Effector memory CD4-positive, alpha-beta T cell (primary cell): ENCODE measurements around the gene ADAD2.
"Not testable (repeated sequence)": the region's sequence is repeated elsewhere in the genome, so short reads cannot be mapped to it uniquely, and the experiment has no call there.

Experiments used
- DNase-seq, 3 donors: peaks; one replicate each; pipeline ENCODE4 v3.0.0-alpha.2; 2020
- H3K27ac ChIP-seq: 2 replicates; pipeline ENCODE4 v1.7.0; 2013; ENCODE audit warnings: mild to moderate bottlenecking, low read length, moderate library complexity; ENCODE audit not compliant: insufficient read depth, poor library complexity, severe bottlenecking
- H3K27me3 ChIP-seq: replicated peaks from 2 replicates; pipeline ENCODE4 v1.7.0; 2013; ENCODE audit warnings: mild to moderate bottlenecking, low read length; ENCODE audit not compliant: insufficient read depth, control insufficient read depth, poor library complexity, severe bottlenecking
- H3K36me3 ChIP-seq: 2 replicates; pipeline ENCODE4 v1.7.0; 2013; ENCODE audit warnings: mild to moderate bottlenecking, low read length, moderate library complexity; ENCODE audit not compliant: control insufficient read depth, insufficient read depth
- H3K4me1 ChIP-seq: 2 replicates; pipeline ENCODE4 v1.7.0; 2013; ENCODE audit warnings: low read length, mild to moderate bottlenecking; ENCODE audit not compliant: control insufficient read depth, insufficient read depth, poor library complexity, severe bottlenecking
- H3K4me3 ChIP-seq: 2 replicates; pipeline ENCODE4 v1.7.0; 2013; ENCODE audit warnings: low read length, low read depth, mild to moderate bottlenecking; ENCODE audit not compliant: insufficient read depth, poor library complexity, severe bottlenecking
- H3K9me3 ChIP-seq: 2 replicates; pipeline ENCODE4 v1.7.0; 2013; ENCODE audit warnings: mild to moderate bottlenecking, low read length, moderate library complexity; ENCODE audit not compliant: control insufficient read depth

ADAD2 gene

GRCh38 chr16:84195201-84196093 lies 4.5 kb downstream of the ADAD2 start:
- Histone ChIP-seq H3K36me3 (no peaks in the 10 kb centered on the region), H3K4me3 (no peak overlapping the region), H3K27ac (no peak overlapping the region), H3K4me1 (peaks cover 3% of the 10 kb centered on the region), H3K27me3 (no peaks in the 10 kb centered on the region), H3K9me3 (no peaks in the 10 kb centered on the region)
- DNase-seq = no peak

- peaks cover 3% of the 10 kb centered on the region for H3K4me1 ChIP-seq
- no peak overlapping the region for H3K4me3 ChIP-seq
- H3K36me3 ChIP-seq = no peaks in the 10 kb centered on the region
- H3K27me3 ChIP-seq = no peaks in the 10 kb centered on the region
- no peaks in the 10 kb centered on the region for H3K9me3 ChIP-seq
- DNase-seq = no peak
- H3K27ac ChIP-seq = no peak overlapping the region
Observed at GRCh38 chr16:84196101-84196500, 5.1 kb downstream of the ADAD2 start.

DNA sequence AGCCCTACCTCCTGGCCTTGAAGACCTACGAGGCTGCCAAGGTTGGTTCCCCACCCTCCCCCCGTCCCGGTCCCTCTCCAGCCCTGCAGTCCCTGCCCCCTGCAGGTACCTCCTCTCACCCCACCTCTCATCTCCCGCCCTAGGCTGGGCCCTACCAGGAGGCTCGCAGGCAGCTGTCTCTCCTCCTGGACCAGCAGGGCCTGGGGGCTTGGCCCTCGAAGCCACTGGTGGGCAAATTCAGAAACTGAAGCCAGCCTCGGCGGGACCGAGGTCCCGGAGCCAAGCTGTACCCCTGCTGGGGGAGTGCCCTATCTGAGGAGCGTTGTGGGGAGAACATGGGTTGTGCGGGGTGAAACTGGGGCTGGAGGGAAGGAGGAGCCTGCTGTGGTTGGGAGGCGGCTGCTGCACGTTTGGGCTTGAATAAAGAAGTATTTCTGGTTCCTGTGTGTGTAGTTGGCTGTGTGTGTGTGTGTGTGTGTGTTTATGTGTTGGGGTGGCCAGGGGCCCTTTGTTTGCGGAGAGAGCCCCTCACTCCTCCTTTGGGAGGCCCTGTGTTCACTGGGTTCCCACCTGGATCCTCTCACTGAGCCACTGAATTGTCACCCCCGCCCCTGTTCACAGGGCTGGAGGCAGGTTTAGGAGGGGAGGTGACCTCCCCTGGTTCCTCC lies 5.9 kb downstream of the ADAD2 start:
- Histone ChIP-seq H3K27me3 (no peaks in the 10 kb centered on the region), H3K4me3 (no peak overlapping the region), H3K4me1 (peaks cover 3% of the 10 kb centered on the region), H3K9me3 (no peaks in the 10 kb centered on the region), H3K36me3 (no peaks in the 10 kb centered on the region), H3K27ac (no peak overlapping the region)
- DNase-seq = no peak

- Histone ChIP-seq H3K4me1 (peaks cover 3% of the 10 kb centered on the region), H3K36me3 (no peaks in the 10 kb centered on the region), H3K4me3 (no peak overlapping the region), H3K27ac (no peak overlapping the region), H3K27me3 (no peaks in the 10 kb centered on the region), H3K9me3 (no peaks in the 10 kb centered on the region)
- DNase-seq = no peak
Observed at GRCh38 chr16:84197466-84198128, 6.6 kb downstream of the ADAD2 start.

DNA sequence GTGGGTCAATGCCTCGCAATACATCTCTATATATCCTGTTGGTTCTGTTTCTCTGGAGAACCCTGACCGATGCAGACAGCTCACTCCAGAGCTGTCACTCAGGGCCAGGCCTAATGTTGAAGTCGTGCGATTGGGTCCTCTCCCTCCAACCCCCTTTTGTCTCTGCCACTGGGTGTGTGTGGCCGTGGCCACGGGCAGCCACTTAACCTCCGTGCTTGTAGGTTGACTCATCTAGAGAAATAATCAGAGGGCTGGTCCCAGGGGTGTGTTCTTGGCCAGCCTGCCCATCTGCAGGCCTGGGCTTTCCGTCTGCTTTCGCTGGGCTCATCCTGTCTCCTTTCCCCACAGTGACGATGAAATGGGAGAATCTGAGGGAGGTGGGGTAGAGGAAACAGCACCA lies 7.4 kb downstream of the ADAD2 start:
- Histone ChIP-seq H3K4me1 (peaks cover 3% of the 10 kb centered on the region), H3K27ac (no peak overlapping the region), H3K9me3 (no peaks in the 10 kb centered on the region), H3K27me3 (no peaks in the 10 kb centered on the region), H3K36me3 (no peaks in the 10 kb centered on the region), H3K4me3 (no peak overlapping the region)
- DNase-seq = no peak

DNA sequence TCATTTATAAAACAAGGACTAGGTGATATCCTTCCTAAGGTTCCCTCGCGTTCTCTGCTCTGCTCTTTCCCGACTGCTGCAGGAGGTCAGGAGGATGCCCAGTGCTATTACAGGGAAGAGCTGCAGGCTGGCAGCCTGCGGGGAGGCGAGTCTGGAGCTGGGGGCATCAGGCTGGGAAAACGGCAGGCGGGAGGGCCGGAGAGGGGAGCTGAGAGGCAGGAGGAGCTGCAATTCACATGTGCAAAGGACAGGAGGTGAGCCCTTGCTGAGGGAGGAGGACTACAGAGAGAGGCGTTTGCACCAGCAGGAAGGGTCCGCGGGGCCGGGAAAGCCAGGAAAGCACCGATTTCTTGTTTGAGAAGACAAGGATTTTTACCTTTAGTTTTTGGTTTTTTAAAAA lies 8.1 kb downstream of the ADAD2 start:
- DNase-seq = no peak
- H3K36me3 ChIP-seq = no peaks in the 10 kb centered on the region
- no peak overlapping the region for H3K4me3 ChIP-seq
- no peaks in the 10 kb centered on the region for H3K9me3 ChIP-seq
- H3K27ac ChIP-seq = no peak overlapping the region
- no peaks in the 10 kb centered on the region for H3K27me3 ChIP-seq
- peaks cover 3% of the 10 kb centered on the region for H3K4me1 ChIP-seq

DNA sequence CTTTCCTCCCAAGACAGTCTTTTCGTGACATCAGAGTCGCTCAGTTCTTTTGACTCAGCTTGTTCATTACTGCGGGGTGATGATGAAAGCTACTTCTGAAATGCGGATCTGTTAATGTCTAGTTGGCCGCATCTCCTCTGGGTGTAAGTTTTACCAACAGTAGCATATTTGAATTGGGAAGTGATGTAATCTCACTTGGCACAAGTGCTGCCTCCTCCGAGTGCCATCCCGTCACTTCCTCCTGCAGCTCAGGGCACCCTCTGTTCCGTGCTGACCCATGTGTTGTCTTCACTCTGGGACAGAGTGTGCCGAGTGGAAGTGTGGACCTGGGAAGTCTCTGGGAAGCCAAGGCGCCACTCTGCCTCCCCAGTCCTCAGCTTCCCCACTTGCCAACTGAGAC lies 8.9 kb downstream of the ADAD2 start:
- H3K9me3 ChIP-seq = no peaks in the 10 kb centered on the region
- no peaks in the 10 kb centered on the region for H3K36me3 ChIP-seq
- no peak overlapping the region for H3K27ac ChIP-seq
- H3K4me1 ChIP-seq = no peaks in the 10 kb centered on the region
- no peak for DNase-seq
- H3K4me3 ChIP-seq = no peak overlapping the region
- H3K27me3 ChIP-seq = no peaks in the 10 kb centered on the region

DNA sequence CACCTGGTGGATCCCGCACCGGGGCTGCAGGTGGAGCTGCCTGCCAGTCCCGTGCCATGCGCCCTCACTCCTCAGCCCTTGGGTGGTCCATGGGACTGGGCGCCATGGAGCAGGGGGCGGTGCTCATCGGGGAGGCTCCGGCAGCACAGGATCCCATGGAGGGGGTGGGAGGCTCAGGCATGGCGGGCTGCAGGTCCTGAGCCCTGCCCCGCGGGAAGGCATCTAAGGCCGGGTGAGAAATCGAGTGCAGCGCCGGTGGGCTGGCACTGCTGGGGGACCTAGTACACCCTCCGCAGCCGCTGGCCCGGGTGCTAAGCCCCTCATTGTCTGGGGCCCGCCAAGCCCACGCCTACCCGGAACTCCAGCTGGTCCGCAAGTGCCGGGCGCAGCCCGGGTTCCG lies 13.6 kb downstream of the ADAD2 start:
- DNase-seq, H3K4me1 ChIP-seq, H3K27ac ChIP-seq, H3K4me3 ChIP-seq, H3K27me3 ChIP-seq, H3K36me3 ChIP-seq, H3K9me3 ChIP-seq: not testable (repeated sequence)

GRCh38 chr16:84205123-84205522 lies 14.2 kb downstream of the ADAD2 start:
- not testable (repeated sequence) for DNase-seq, H3K27ac ChIP-seq, H3K36me3 ChIP-seq

More at GRCh38 chr16:84205123-84205522, 14.2 kb downstream of the ADAD2 start:
- not testable (repeated sequence) for H3K4me3 ChIP-seq, H3K27me3 ChIP-seq, H3K9me3 ChIP-seq, H3K4me1 ChIP-seq
